AG04450 (cell line): ENCODE data around the gene EIF2B4. TPM values are rescaled to one million over a fixed set of nuclear protein-coding genes. Genes with fewer than 3 reads are reported as not detected.

ENCODE experiments used
- CTCF ChIA-PET: fragments of 300-600, 350-600 bp; formaldehyde crosslinking; extraction: SDS; loops from one replicate; lab custom pipeline; 2022; ENCODE audit warnings: antibody characterized with exemption, inconsistent platforms; lab: Charles Lee
- POLR2A ChIA-PET: fragments of 350-600 bp; formaldehyde crosslinking; extraction: SDS; loops from one replicate; lab custom pipeline; 2021; ENCODE audit warnings: antibody characterized with exemption, inconsistent platforms; lab: Yijun Ruan, JAX
- DNase-seq: peaks from one replicate; pipeline ENCODE4 v3.0.0-alpha.2; 2011; ENCODE audit warnings: low read depth, low spot score
- H3K27ac ChIP-seq: one replicate; pipeline ENCODE4 v1.5.1; 2012; ENCODE audit warnings: low read depth, low read length, control low read depth
- H3K27me3 ChIP-seq: one replicate; pipeline ENCODE4 v1.6.0; 2012; ENCODE audit warnings: low read length; ENCODE audit not compliant: control insufficient read depth, insufficient read depth
- H3K4me3 ChIP-seq: 2 replicates; pipeline ENCODE4 v1.5.1; 2011; ENCODE audit warnings: mild to moderate bottlenecking, low read depth, low read length, control low read depth
- H3K9me3 ChIP-seq: 2 replicates; pipeline ENCODE4 v1.5.1; 2012; ENCODE audit warnings: low read length; ENCODE audit not compliant: control insufficient read depth, insufficient read depth
- CTCF ChIP-seq: IDR thresholded peaks from 2 replicates; pipeline ENCODE4 v1.5.1; 2011; ENCODE audit warnings: low read depth, low read length, control low read depth, inconsistent platforms
- polyA plus RNA-seq: library from polyadenylated mRNA; depleted of rRNA; stranded (reverse); fragments of >200 nt; gene quantifications from 2 replicates; pipeline ENCODE4 v1.2.3, GENCODE V29; 2011

The EIF2B4 gene
- polyA plus RNA-seq, 1 experiment: 43.0 TPM

GRCh38 chr2:27336173-27336572, 34.0 kb downstream of the EIF2B4 start:
- TF ChIP-seq CTCF: no peak
- ChIA-PET POLR2A (interaction anchor here (1.6 kb wide), 1 partner anchor 14 kb away, joined by 3 read pairs; no protein-coding TSS in a partner anchor), CTCF (no interaction called here)
- Histone ChIP-seq H3K9me3 (no peaks in the 10 kb centered on the region), H3K4me3 (no peak overlapping the region), H3K27me3 (no peaks in the 10 kb centered on the region), H3K27ac (no peak overlapping the region)
- DNase-seq: no peak

- ChIA-PET CTCF (no interaction called here), POLR2A (no interaction called here)
- H3K27me3 ChIP-seq: no peaks in the 10 kb centered on the region
- H3K4me3 ChIP-seq: no peak overlapping the region
- no peak for DNase-seq
- no peaks in the 10 kb centered on the region for H3K9me3 ChIP-seq
- no peak for TF ChIP-seq CTCF
- no peak overlapping the region for H3K27ac ChIP-seq
These were observed 34.8 kb downstream of the EIF2B4 start for GRCh38 chr2:27335311-27335710.

GRCh38 chr2:27324720-27325119, 45.4 kb downstream of the EIF2B4 start:
- H3K27ac ChIP-seq: no peak overlapping the region
- ChIA-PET POLR2A (interaction anchor here (0.6 kb wide), 1 partner anchor 92 kb away, joined by 3 read pairs; no protein-coding TSS in a partner anchor), CTCF (interaction anchor here (1.0 kb wide), 1 partner anchor 73 kb away, joined by 4 read pairs; no protein-coding TSS in a partner anchor)
- no peaks in the 10 kb centered on the region for H3K9me3 ChIP-seq
- no peak for DNase-seq
- no peak overlapping the region for H3K4me3 ChIP-seq
- H3K27me3 ChIP-seq: no peaks in the 10 kb centered on the region
- no peak for TF ChIP-seq CTCF

GRCh38 chr2:27323596-27324285, 46.4 kb downstream of the EIF2B4 start:
- Histone ChIP-seq H3K4me3 (peak overlapping the region; percentile 90), H3K27ac (peak overlapping the region; percentile 95), H3K27me3 (no peaks in the 10 kb centered on the region), H3K9me3 (no peaks in the 10 kb centered on the region)
- DNase-seq: no peak
- no peak for TF ChIP-seq CTCF
- ChIA-PET POLR2A (interaction anchor here (0.8 to 2.0 kb wide), 3 partner anchors 12 to 189 kb away, joined by 3 to 9 read pairs (median 3); partner anchors contain the start of gene PREB), CTCF (interaction anchor here (1.4 to 3.4 kb wide), 3 partner anchors 20 to 44 kb away, joined by 5 to 18 read pairs (median 5); partner anchors contain the start of gene GTF3C2)
